SU-DHL-6 (cell line): ENCODE data around the gene FANCC.

Experiments used
- H2AFZ ChIP-seq: fragments of 200-600 bp; sonication (generic); 2 replicates; pipeline ENCODE4 v1.6.1; 2014; ENCODE audit warnings: low read depth, mild to moderate bottlenecking, moderate library complexity, mixed read lengths, antibody characterized with exemption, low read length; ENCODE audit not compliant: severe bottlenecking
- H3F3A ChIP-seq: fragments of 200-600 bp; shearing (Covaris generic); 2 replicates; pipeline ENCODE4 v1.6.0; 2016; ENCODE audit warnings: antibody characterized with exemption, mild to moderate bottlenecking; ENCODE audit not compliant: insufficient read depth
- H3K27ac ChIP-seq: fragments of 200-600 bp; sonication (generic); 2 replicates; pipeline ENCODE4 v1.5.1; 2016; ENCODE audit warnings: low read depth, mild to moderate bottlenecking, low read length, moderate library complexity, mixed read lengths
- H3K27me3 ChIP-seq: fragments of 200-600 bp; sonication (generic), shearing (Covaris generic); 2 replicates; pipeline ENCODE4 v1.6.0; 2014; ENCODE audit warnings: mild to moderate bottlenecking, low read length
- H3K36me3 ChIP-seq: fragments of 200-600 bp; sonication (generic); 2 replicates; pipeline ENCODE4 v1.6.1; 2014; ENCODE audit warnings: mild to moderate bottlenecking, low read length, mixed read lengths
- H3K4me2 ChIP-seq: fragments of 300-600, 200-600 bp; shearing (Covaris generic), sonication (generic); 2 replicates; pipeline ENCODE4 v1.6.0; 2014; ENCODE audit warnings: low read length, low read depth, mild to moderate bottlenecking; ENCODE audit not compliant: poor library complexity, severe bottlenecking
- H3K4me3 ChIP-seq: fragments of 200-600 bp; sonication (generic); 2 replicates; pipeline ENCODE4 v1.5.1; 2014; ENCODE audit warnings: antibody characterized with exemption, low read length, mild to moderate bottlenecking, mixed read lengths; ENCODE audit not compliant: insufficient read depth, poor library complexity, severe bottlenecking
- H3K79me2 ChIP-seq: fragments of 200-600 bp; sonication (generic); 2 replicates; pipeline ENCODE4 v1.6.1; 2014; ENCODE audit warnings: mild to moderate bottlenecking, low read length, moderate library complexity; ENCODE audit not compliant: insufficient read depth
- H3K9ac ChIP-seq: fragments of 200-600 bp; sonication (generic); 2 replicates; pipeline ENCODE4 v1.7.0; 2014; ENCODE audit warnings: mild to moderate bottlenecking, low read length
- H3K9me2 ChIP-seq: fragments of 200-600 bp; sonication (generic); replicated peaks from 2 replicates; pipeline ENCODE4 v1.6.1; 2014; ENCODE audit warnings: low read length; ENCODE audit not compliant: insufficient read depth
- H3K9me3 ChIP-seq: fragments of 200-600 bp; sonication (generic); 2 replicates; pipeline ENCODE4 v1.6.1; 2014; ENCODE audit warnings: low read length, mixed read lengths; ENCODE audit not compliant: insufficient read depth
- H4K20me1 ChIP-seq: fragments of 200-600 bp; sonication (generic); 2 replicates; pipeline ENCODE4 v1.6.1; 2014; ENCODE audit warnings: low read depth, mild to moderate bottlenecking, antibody characterized with exemption, low read length, moderate library complexity, mixed read lengths
- CTCF ChIP-seq: fragments of 200-600 bp; sonication (generic); IDR thresholded peaks from one replicate; pipeline ENCODE4 v1.5.1; 2017; ENCODE audit warnings: antibody characterized with exemption, mild to moderate bottlenecking, low read length, moderate library complexity; ENCODE audit not compliant: insufficient read depth, poor library complexity, severe bottlenecking
- EZH2phosphoT487 ChIP-seq: fragments of 200-600 bp; sonication (generic), shearing (Covaris generic); conservative IDR thresholded peaks from 2 replicates; pipeline ENCODE4 v1.6.1; 2018; ENCODE audit warnings: mild to moderate bottlenecking, antibody characterized with exemption, low read length, moderate library complexity, mixed read lengths

Gene FANCC

GRCh38 chr9:95363051-95363841 is 45.7 kb upstream of the FANCC start:
- no peak overlapping the region for H3K9ac ChIP-seq
- no peak overlapping the region for H3K4me3 ChIP-seq
- TF ChIP-seq CTCF (no peak), EZH2phosphoT487 (no peak)
- no peaks in the 10 kb centered on the region for H3K79me2 ChIP-seq
- H3K27ac ChIP-seq = no peak overlapping the region
- no peaks in the 10 kb centered on the region for H3F3A ChIP-seq
- H3K9me3 ChIP-seq = no peaks in the 10 kb centered on the region
- no peaks in the 10 kb centered on the region for H3K27me3 ChIP-seq
- no peak overlapping the region for H3K4me2 ChIP-seq
- no peak overlapping the region for H2AFZ ChIP-seq
- H3K9me2 ChIP-seq = no peaks in the 10 kb centered on the region
- no peaks in the 10 kb centered on the region for H4K20me1 ChIP-seq
- no peaks in the 10 kb centered on the region for H3K36me3 ChIP-seq

GRCh38 chr9:95360866-95361265 is 43.4 kb upstream of the FANCC start:
- Histone ChIP-seq H3K27me3 (no peaks in the 10 kb centered on the region), H3K36me3 (no peaks in the 10 kb centered on the region), H3K9me3 (no peaks in the 10 kb centered on the region), H4K20me1 (no peaks in the 10 kb centered on the region), H3K9me2 (no peaks in the 10 kb centered on the region), H3K9ac (no peak overlapping the region), H3K79me2 (no peaks in the 10 kb centered on the region), H3K4me2 (no peak overlapping the region), H3F3A (no peaks in the 10 kb centered on the region), H3K27ac (no peak overlapping the region), H3K4me3 (no peak overlapping the region), H2AFZ (no peak overlapping the region)
- TF ChIP-seq EZH2phosphoT487 (no peak), CTCF (no peak)

GRCh38 chr9:95357316-95357715 is 39.8 kb upstream of the FANCC start:
- Histone ChIP-seq H2AFZ (no peak overlapping the region), H3K79me2 (no peaks in the 10 kb centered on the region), H3K9ac (no peak overlapping the region), H3K4me3 (no peak overlapping the region), H3F3A (no peaks in the 10 kb centered on the region), H3K27me3 (no peaks in the 10 kb centered on the region), H3K9me3 (no peaks in the 10 kb centered on the region), H3K4me2 (no peak overlapping the region), H4K20me1 (no peaks in the 10 kb centered on the region), H3K36me3 (no peaks in the 10 kb centered on the region), H3K9me2 (no peaks in the 10 kb centered on the region), H3K27ac (no peak overlapping the region)
- no peak for TF ChIP-seq CTCF
- TF ChIP-seq EZH2phosphoT487 = no peak
